ENCODE measurements around the gene GADD45G. TPM values are rescaled to one million over a fixed set of nuclear protein-coding genes. Genes with fewer than 3 reads are reported as not detected.

Gene GADD45G
- total RNA-seq, 2 experiments from 2014 or later, result 3.7 to 5.0 TPM

- no peaks in the 10 kb centered on the region for H3K4me1 Mint-ChIP-seq (ENCODE audit: low read depth)
- CTCF ChIA-PET, result interaction anchor here (1.1 kb wide), 1 partner anchor 33 kb away, joined by 4 read pairs; no protein-coding TSS in a partner anchor
- intact Hi-C loops (cut with micrococcal nuclease), result no loop called here
These were observed 31.0 kb downstream of the GADD45G start for GRCh38 chr9:89635816-89636215.

GRCh38 chr9:89637787-89638186 lies 33.0 kb downstream of the GADD45G start:
- no peak for TF ChIP-seq CTCF (IDR thresholded peaks at IDR 0.05)
- ChIA-PET POLR2A (interaction anchor here (0.6 kb wide), 1 partner anchor 23 kb away, joined by 3 read pairs; no protein-coding TSS in a partner anchor), CTCF (interaction anchor here (1.0 kb wide), 1 partner anchor 10 kb away, joined by 3 read pairs; no protein-coding TSS in a partner anchor)
- intact Hi-C loops (cut with micrococcal nuclease), result no loop called here
- DNase-seq (no peak), ATAC-seq (no peak)
- Mint-ChIP-seq H3K9me3 (no peaks in the 10 kb centered on the region), H3K4me1 (ENCODE audit: low read depth) (no peaks in the 10 kb centered on the region), H3K27ac (no peak overlapping the region), H3K27me3 (no peaks in the 10 kb centered on the region), H3K36me3 (ENCODE audit: low read depth) (no peaks in the 10 kb centered on the region), H3K4me3 (no peak overlapping the region)

More at GRCh38 chr9:89635816-89636215, 31.0 kb downstream of the GADD45G start:
- DNase-seq (no peak), ATAC-seq (no peak)
- Mint-ChIP-seq H3K27me3 (no peaks in the 10 kb centered on the region), H3K36me3 (ENCODE audit: low read depth) (no peaks in the 10 kb centered on the region), H3K4me3 (no peak overlapping the region), H3K27ac (no peak overlapping the region), H3K9me3 (no peaks in the 10 kb centered on the region)
- POLR2A ChIA-PET, result interaction anchor here (0.7 kb wide), 1 partner anchor 134 kb away, joined by 3 read pairs; no protein-coding TSS in a partner anchor
- no peak for TF ChIP-seq CTCF (IDR thresholded peaks at IDR 0.05)

- Mint-ChIP-seq H3K27me3 (no peaks in the 10 kb centered on the region), H3K4me3 (no peak overlapping the region), H3K27ac (no peak overlapping the region), H3K36me3 (ENCODE audit: low read depth) (no peaks in the 10 kb centered on the region), H3K9me3 (no peaks in the 10 kb centered on the region), H3K4me1 (ENCODE audit: low read depth) (no peaks in the 10 kb centered on the region)
- ChIA-PET POLR2A (interaction anchor here (1.7 kb wide), 1 partner anchor 11 kb away, joined by 3 read pairs; no protein-coding TSS in a partner anchor), CTCF (interaction anchor here (1.0 to 1.2 kb wide), 2 partner anchors 11 to 44 kb away, joined by 3 to 4 read pairs; no protein-coding TSS in a partner anchor)
- DNase-seq (no peak), ATAC-seq (no peak)
- intact Hi-C loops (cut with micrococcal nuclease), result no loop called here
- TF ChIP-seq CTCF (IDR thresholded peaks at IDR 0.05), result no peak
These were observed 33.5 kb downstream of the GADD45G start for GRCh38 chr9:89638359-89638758.

GRCh38 chr9:89638893-89639292 lies 34.1 kb downstream of the GADD45G start:
- no peaks in the 10 kb centered on the region for H3K36me3 Mint-ChIP-seq (ENCODE audit: low read depth)
- CTCF ChIA-PET, result interaction anchor here (1.2 kb wide), 1 partner anchor 44 kb away, joined by 4 read pairs; no protein-coding TSS in a partner anchor
- no peak for DNase-seq
- intact Hi-C loops (cut with micrococcal nuclease), result no loop called here
- no peaks in the 10 kb centered on the region for H3K4me1 Mint-ChIP-seq (ENCODE audit: low read depth)
- H3K9me3 Mint-ChIP-seq, result no peaks in the 10 kb centered on the region
- H3K27ac Mint-ChIP-seq, result no peak overlapping the region
- POLR2A ChIA-PET, result interaction anchor here (1.7 kb wide), 1 partner anchor 11 kb away, joined by 3 read pairs; no protein-coding TSS in a partner anchor
- no peaks in the 10 kb centered on the region for H3K27me3 Mint-ChIP-seq
- no peak for ATAC-seq
- no peak for TF ChIP-seq CTCF (IDR thresholded peaks at IDR 0.05)
- H3K4me3 Mint-ChIP-seq, result no peak overlapping the region

GRCh38 chr9:89639367-89639795 lies 34.6 kb downstream of the GADD45G start:
- no peak for TF ChIP-seq CTCF (IDR thresholded peaks at IDR 0.05)
- intact Hi-C loops (cut with micrococcal nuclease), result no loop called here
- Mint-ChIP-seq H3K4me3 (no peak overlapping the region), H3K4me1 (ENCODE audit: low read depth) (no peaks in the 10 kb centered on the region), H3K27me3 (no peaks in the 10 kb centered on the region), H3K36me3 (ENCODE audit: low read depth) (no peaks in the 10 kb centered on the region), H3K9me3 (no peaks in the 10 kb centered on the region), H3K27ac (no peak overlapping the region)
- ATAC-seq (no peak), DNase-seq (no peak)
- ChIA-PET CTCF (interaction anchor here (1.2 kb wide), 1 partner anchor 45 kb away, joined by 4 read pairs; no protein-coding TSS in a partner anchor), POLR2A (interaction anchor here (1.7 kb wide), 1 partner anchor 12 kb away, joined by 3 read pairs; no protein-coding TSS in a partner anchor)

Data from activated CD8-positive, alpha-beta T cell treated with anti-CD3 and anti-CD28 coated beads for 36 hours (primary cell).